PC-3 (cell line): ENCODE results near the gene PYROXD2. TPM values are rescaled to one million over a fixed set of nuclear protein-coding genes. Genes with fewer than 3 reads are reported as not detected.

Source experiments
- ATAC-seq: fragments of 200-7000 bp; cut with Tn5 transposase; 2 replicates; pipeline ENCODE4 v1.9.1; 2020; ENCODE audit warnings: mild to moderate bottlenecking, moderate library complexity
- BruUV-seq: library from RNA; stranded (reverse); fragments of 400-500 nt; replicated peaks from 2 replicates; lab custom pipeline; 2021; lab: Mats Ljungman, UMichigan
- CTCF ChIA-PET: fragments of 300-600 bp; sonication (Branson Sonifier 250); formaldehyde crosslinking; loops from one replicate; lab custom pipeline; 2022; ENCODE audit warnings: antibody characterized with exemption; lab: Charles Lee
- POLR2A ChIA-PET: fragments of 300-600 bp; sonication (Branson Sonifier 250); formaldehyde crosslinking; loops from one replicate; lab custom pipeline; 2022; ENCODE audit warnings: antibody characterized with exemption; ENCODE audit not compliant: unreplicated experiment; lab: Charles Lee
- DNase-seq: peaks from one replicate; pipeline ENCODE4 v3.0.0-alpha.2; 2015
- H2AFZ ChIP-seq: fragments of 300-600 bp; sonication (generic); 2 replicates; pipeline ENCODE4 v1.6.0; 2016; ENCODE audit warnings: antibody characterized with exemption, low read length
- H3F3A ChIP-seq: fragments of 300-600 bp; sonication (generic); one replicate; pipeline ENCODE4 v1.6.0; 2017; ENCODE audit warnings: antibody characterized with exemption, low read length, control low read depth, mild to moderate bottlenecking; ENCODE audit not compliant: unreplicated experiment
- H3K27ac ChIP-seq: fragments of 300-600 bp; sonication (generic); 2 replicates; pipeline ENCODE4 v1.5.1; 2016; ENCODE audit warnings: mild to moderate bottlenecking, low read length
- H3K27me3 ChIP-seq: fragments of 300-600 bp; sonication (generic); 2 replicates; pipeline ENCODE4 v1.6.1; 2016; ENCODE audit warnings: low read length, mixed read lengths
- H3K36me3 ChIP-seq: fragments of 300-600 bp; sonication (generic); 2 replicates; pipeline ENCODE4 v1.6.1; 2016; ENCODE audit warnings: low read depth, mixed run types, low read length, mixed read lengths
- H3K4me1 ChIP-seq: fragments of 300-600 bp; sonication (generic); 2 replicates; pipeline ENCODE4 v1.5.1; 2016; ENCODE audit warnings: low read length; ENCODE audit not compliant: insufficient read depth
- H3K4me2 ChIP-seq: fragments of 300-600 bp; sonication (generic); 2 replicates; pipeline ENCODE4 v1.6.0; 2016; ENCODE audit warnings: low read length
- H3K4me3 ChIP-seq: fragments of 300-600 bp; sonication (generic); 2 replicates; pipeline ENCODE4 v1.5.1; 2016; ENCODE audit warnings: mild to moderate bottlenecking, low read length, mixed read lengths
- H3K79me2 ChIP-seq: fragments of 300-600 bp; sonication (generic); 2 replicates; pipeline ENCODE4 v1.6.1; 2017; ENCODE audit warnings: low read length, mixed read lengths
- H3K9ac ChIP-seq: fragments of 300-600 bp; sonication (generic); 2 replicates; pipeline ENCODE4 v1.6.0; 2016; ENCODE audit warnings: mild to moderate bottlenecking, low read length
- H3K9me2 ChIP-seq: fragments of 300-600 bp; sonication (generic); replicated peaks from 2 replicates; pipeline ENCODE4 v1.6.1; 2016; ENCODE audit warnings: mixed run types, low read length, mixed read lengths
- H3K9me3 ChIP-seq: fragments of 300-600 bp; sonication (generic); 2 replicates; pipeline ENCODE4 v1.6.1; 2016; ENCODE audit warnings: low read length, mixed read lengths
- H4K20me1 ChIP-seq: fragments of 300-600 bp; sonication (generic); 2 replicates; pipeline ENCODE4 v1.6.1; 2016; ENCODE audit warnings: low read length, mixed read lengths
- CTCF ChIP-seq: fragments of 300-600 bp; sonication (generic); conservative IDR thresholded peaks from 2 replicates; pipeline ENCODE4 v1.5.1; 2017; ENCODE audit warnings: antibody characterized with exemption, low read depth, mild to moderate bottlenecking, low read length
- EZH2 ChIP-seq: fragments of 300-600 bp; sonication (generic); IDR thresholded peaks from one replicate; pipeline ENCODE4 v1.6.1; 2017; ENCODE audit warnings: antibody characterized with exemption, mild to moderate bottlenecking, low read length; ENCODE audit not compliant: unreplicated experiment
- EZH2phosphoT487 ChIP-seq: fragments of 300-600 bp; sonication (generic); IDR thresholded peaks from 2 replicates; pipeline ENCODE4 v1.6.1; 2018; ENCODE audit warnings: mild to moderate bottlenecking, antibody characterized with exemption, low read length, borderline replicate concordance
- intact Hi-C: fragments of 100-400 bp; cut with micrococcal nuclease; formaldehyde crosslinking; loops from 2 replicates; pipeline ENCODE4 v1.9.0; 2023
- total RNA-seq: library from RNA; depleted of rRNA; stranded (reverse); fragments of >200 nt; gene quantifications from 2 replicates; pipeline ENCODE4 v1.2.3, GENCODE V29; 2014

The PYROXD2 gene
- total RNA-seq, 1 experiment from 2014 or later: 3.1 TPM

- Histone ChIP-seq H3K27ac (no peak overlapping the region), H3K79me2 (no peaks in the 10 kb centered on the region), H4K20me1 (no peaks in the 10 kb centered on the region), H3K9me2 (no peaks in the 10 kb centered on the region), H3K4me1 (peaks cover 13% of the 10 kb centered on the region; the same call in 1 of the 2 replicates), H3K36me3 (no peaks in the 10 kb centered on the region), H3K27me3 (no peaks in the 10 kb centered on the region), H3K4me3 (no peak overlapping the region), H3K9ac (no peak overlapping the region), H3K9me3 (no peaks in the 10 kb centered on the region), H2AFZ (no peak overlapping the region), H3F3A (no peaks in the 10 kb centered on the region), H3K4me2 (no peak overlapping the region)
- CTCF ChIA-PET: no interaction called here
- intact Hi-C loops: no loop called here
- DNase-seq: no peak
- ATAC-seq: no peak
- POLR2A ChIA-PET: no interaction called here
- BruUV-seq: no TSS peak
- no peak for TF ChIP-seq EZH2
These were observed 35.6 kb upstream of the PYROXD2 start for GRCh38 chr10:98450618-98451017.

- H3F3A ChIP-seq: no peaks in the 10 kb centered on the region
- H3K9me3 ChIP-seq: no peaks in the 10 kb centered on the region
- H3K9ac ChIP-seq: no peak overlapping the region
- CTCF ChIA-PET: no interaction called here
- H3K4me2 ChIP-seq: no peak overlapping the region
- H3K4me1 ChIP-seq: peaks cover 13% of the 10 kb centered on the region; the same call in 1 of the 2 replicates
- POLR2A ChIA-PET: no interaction called here
- H3K36me3 ChIP-seq: no peaks in the 10 kb centered on the region
- H4K20me1 ChIP-seq: no peaks in the 10 kb centered on the region
- intact Hi-C loops: no loop called here
- H3K9me2 ChIP-seq: no peaks in the 10 kb centered on the region
- H3K79me2 ChIP-seq: no peaks in the 10 kb centered on the region
- ATAC-seq (no peak), DNase-seq (no peak)
- no peaks in the 10 kb centered on the region for H3K27me3 ChIP-seq
- no peak overlapping the region for H3K27ac ChIP-seq
- no peak overlapping the region for H2AFZ ChIP-seq
- no TSS peak for BruUV-seq
- no peak overlapping the region for H3K4me3 ChIP-seq
- no peak for TF ChIP-seq EZH2phosphoT487
These were observed 34.3 kb upstream of the PYROXD2 start for GRCh38 chr10:98449287-98449686.

- peak; percentile 80 for ATAC-seq
- Histone ChIP-seq H3K79me2 (no peaks in the 10 kb centered on the region), H3K4me1 (peaks cover 13% of the 10 kb centered on the region; the same call in 1 of the 2 replicates), H3K4me2 (peak within 1 kb of the TSS; percentile 93), H4K20me1 (no peaks in the 10 kb centered on the region), H2AFZ (peak within 1 kb of the TSS; percentile 98), H3K9ac (peak within 1 kb of the TSS; percentile 84), H3K9me3 (no peaks in the 10 kb centered on the region), H3K27me3 (no peaks in the 10 kb centered on the region), H3F3A (no peaks in the 10 kb centered on the region), H3K9me2 (no peaks in the 10 kb centered on the region), H3K36me3 (no peaks in the 10 kb centered on the region), H3K4me3 (peak within 1 kb of the TSS; percentile 80), H3K27ac (no peak within 1 kb of the TSS)
- intact Hi-C loops: loop anchor here (1.0 kb wide), 1 partner anchor 42 kb away; no protein-coding TSS in a partner anchor
- BruUV-seq: no TSS peak
- peak; percentile 51 for DNase-seq
- CTCF ChIA-PET: no interaction called here
- TF ChIP-seq EZH2phosphoT487 (no peak), EZH2 (no peak), CTCF (no peak)
- POLR2A ChIA-PET: no interaction called here
These were observed 31.8 kb upstream of the PYROXD2 start, which contains the start of gene HPS1 for GRCh38 chr10:98446661-98447221. HPS1 (minus strand) TSS chr10:98446935; CDS start chr10:98443240, 3,695 bp downstream.
